Measurements from ENCODE around the gene ZNF431. TPM values are rescaled to one million over a fixed set of nuclear protein-coding genes. Genes with fewer than 3 reads are reported as not detected.

The ZNF431 gene
- total and polyA plus RNA-seq, 2 of the 8 experiments (the other 6 are each of a cell fraction or from before 2014, with no cell fraction given): 6.7 to 43.2 TPM

GRCh38 chr19:21117041-21117907, 24.6 kb upstream of the ZNF431 start:
- no peak overlapping the region for H3K27ac ChIP-seq (ENCODE audit: low read depth, low read length)
- H3K36me3 ChIP-seq (ENCODE audit: control insufficient read depth in 2 of 4, insufficient read depth in 4 of 4, low read length in 3 of 4): peaks cover 4 to 51% (median 20%) of the 10 kb centered on the region in 4 experiments; a peak in 7 of 8 replicates
- H3K9ac ChIP-seq (replicated peaks in 1 of 4; ENCODE audit: extremely low read depth in 1 of 4, low read depth in 3 of 4, low read length in 3 of 4): no peak overlapping the region
- H4K91ac ChIP-seq (replicated peaks; ENCODE audit: insufficient read length, low read length): no peak overlapping the region
- H3K14ac ChIP-seq (ENCODE audit: insufficient read length): no peak overlapping the region
- no peak overlapping the region for H2BK120ac ChIP-seq (replicated peaks; ENCODE audit: low read depth, low read length)
- no peak overlapping the region for H2AFZ ChIP-seq (ENCODE audit: low read length)
- no peak overlapping the region for H2AK5ac ChIP-seq (ENCODE audit: low read depth, low read length)
- H4K8ac ChIP-seq (ENCODE audit: extremely low read depth, insufficient read depth, low read length): no peak overlapping the region
- no peak overlapping the region for H2BK5ac ChIP-seq (ENCODE audit: low read depth, low read length)
- ChIA-PET POLR2A (ENCODE audit: partially characterized antibody) (interaction anchor here (0.8 to 1.0 kb wide), 2 partner anchors 9 to 35 kb away, joined by 3 read pairs; partner anchors contain the start of gene ZNF714), CTCF (ENCODE audit: partially characterized antibody) (no interaction called here)
- FAIRE-seq (no peak), DNase-seq (ENCODE audit: low read depth in 1 of 2, low spot score in 2 of 2) (no peak)
- no peak overlapping the region for H3K23ac ChIP-seq (ENCODE audit: insufficient read length)
- 98% methylated on average over 2 of the region's 2 CpGs; no CpG with 5 or more reads in 1 of the 2 experiments for WGBS, 2 experiments (ENCODE audit: extremely low coverage in 1 of 2, insufficient coverage in 1 of 2, insufficient read length in 1 of 2, insufficient replicate concordance in 2 of 2, low coverage in 1 of 2, low lambda C conversion rate in 2 of 2, missing lambda C conversion rate in 1 of 2)
- no peak overlapping the region for H4K5ac ChIP-seq (ENCODE audit: insufficient read length, low read depth, low read length)
- H3K4me2 ChIP-seq (ENCODE audit: insufficient read depth in 1 of 2, low read depth in 2 of 2, low read length in 2 of 2): no peak overlapping the region
- no peak overlapping the region for H2BK15ac ChIP-seq (ENCODE audit: low read length)
- H3K9me3 ChIP-seq (ENCODE audit: insufficient read depth in 2 of 2, low read depth in 1 of 2, low read length in 1 of 2): no peaks in the 10 kb centered on the region
- no peaks in the 10 kb centered on the region for H4K20me1 ChIP-seq (replicated peaks in 1 of 2; ENCODE audit: control insufficient read depth in 1 of 2, insufficient read depth in 2 of 2, low read length in 2 of 2)
- H3K4me1 ChIP-seq (replicated peaks in 1 of 4; ENCODE audit: control insufficient read depth in 3 of 4, insufficient read depth in 4 of 4, low read length in 3 of 4): no peaks in the 10 kb centered on the region
- H2BK12ac ChIP-seq (ENCODE audit: low read depth, low read length): no peak overlapping the region
- no peak overlapping the region for H3K4ac ChIP-seq (replicated peaks; ENCODE audit: insufficient read length, low read depth, low read length)
- no peak overlapping the region for H3K56ac ChIP-seq (replicated peaks; ENCODE audit: insufficient read length, low read depth, low read length)
- no peaks in the 10 kb centered on the region for H3K23me2 ChIP-seq (ENCODE audit: low read depth, low read length)
- H3K4me3 ChIP-seq (ENCODE audit: extremely low read depth in 1 of 4, insufficient read depth in 2 of 4, low read depth in 3 of 4, low read length in 4 of 4): no peak overlapping the region
- H3K18ac ChIP-seq (ENCODE audit: extremely low read depth, low read length): no peak overlapping the region
- H3K79me1 ChIP-seq (ENCODE audit: low read depth, low read length): no peaks in the 10 kb centered on the region; the same call in 1 of the 2 replicates
- H3K79me2 ChIP-seq (ENCODE audit: control insufficient read depth in 1 of 2, insufficient read depth in 2 of 2, low read length in 2 of 2): peaks cover 0 to 6% of the 10 kb centered on the region in 2 experiments; a peak in 1 of 4 replicates
- no peak overlapping the region for H2BK20ac ChIP-seq (ENCODE audit: low read length)
- no peaks in the 10 kb centered on the region for H3K27me3 ChIP-seq (replicated peaks in 1 of 4; ENCODE audit: control insufficient read depth in 3 of 4, extremely low read depth in 1 of 4, insufficient read depth in 3 of 4, low read length in 3 of 4)
- TF ChIP-seq SP2 (IDR thresholded peaks at IDR 0.05; ENCODE audit: low read length) (no peak), TEAD4 (IDR thresholded peaks at IDR 0.05; ENCODE audit: low read depth, low read length) (no peak)
